ENCODE results near the gene DIP2A.

DNA sequence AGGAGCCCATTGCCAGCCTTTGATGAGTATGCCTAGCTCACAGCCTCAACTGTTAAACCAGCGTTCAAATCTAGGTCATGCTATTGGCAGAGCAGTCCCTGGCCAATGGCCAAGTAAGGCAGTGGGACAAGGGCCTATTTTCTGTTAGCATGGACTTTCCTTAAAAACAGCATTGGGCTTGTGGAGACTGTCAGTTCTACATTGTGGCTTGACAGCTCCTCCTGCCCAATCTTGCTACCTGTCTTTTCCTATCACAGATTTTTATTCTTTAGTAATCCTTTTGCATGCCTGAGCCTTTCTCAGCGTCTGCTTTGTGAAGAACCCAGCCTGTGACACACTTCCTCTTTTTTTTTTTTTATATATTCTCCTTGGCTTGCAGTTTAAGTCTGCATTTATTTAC lies 56.4 kb downstream of the DIP2A start:
- TF ChIP-seq, protein P1, sequence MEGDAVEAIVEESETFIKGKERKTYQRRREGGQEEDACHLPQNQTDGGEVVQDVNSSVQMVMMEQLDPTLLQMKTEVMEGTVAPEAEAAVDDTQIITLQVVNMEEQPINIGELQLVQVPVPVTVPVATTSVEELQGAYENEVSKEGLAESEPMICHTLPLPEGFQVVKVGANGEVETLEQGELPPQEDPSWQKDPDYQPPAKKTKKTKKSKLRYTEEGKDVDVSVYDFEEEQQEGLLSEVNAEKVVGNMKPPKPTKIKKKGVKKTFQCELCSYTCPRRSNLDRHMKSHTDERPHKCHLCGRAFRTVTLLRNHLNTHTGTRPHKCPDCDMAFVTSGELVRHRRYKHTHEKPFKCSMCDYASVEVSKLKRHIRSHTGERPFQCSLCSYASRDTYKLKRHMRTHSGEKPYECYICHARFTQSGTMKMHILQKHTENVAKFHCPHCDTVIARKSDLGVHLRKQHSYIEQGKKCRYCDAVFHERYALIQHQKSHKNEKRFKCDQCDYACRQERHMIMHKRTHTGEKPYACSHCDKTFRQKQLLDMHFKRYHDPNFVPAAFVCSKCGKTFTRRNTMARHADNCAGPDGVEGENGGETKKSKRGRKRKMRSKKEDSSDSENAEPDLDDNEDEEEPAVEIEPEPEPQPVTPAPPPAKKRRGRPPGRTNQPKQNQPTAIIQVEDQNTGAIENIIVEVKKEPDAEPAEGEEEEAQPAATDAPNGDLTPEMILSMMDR (IDR thresholded peaks at IDR 0.05; ENCODE audit: low read depth, low read length), result no peak
- no peak for TF ChIP-seq EZH2phosphoT487 (IDR thresholded peaks at IDR 0.05; ENCODE audit: low read depth)

All from OCI-LY3 (cell line).